GM23338 (cell line): Measurements from ENCODE around the gene PFKFB2. TPM values are rescaled to one million over a fixed set of nuclear protein-coding genes. Genes with fewer than 3 reads are reported as not detected.

Experiments
- ATAC-seq: fragments of 200-7000 bp; cut with Tn5 transposase; 3 replicates; pipeline ENCODE4 v1.9.1; 2020
- DNase-seq: peaks from one replicate; pipeline ENCODE4 v3.0.0-alpha.2; 2015; ENCODE audit warnings: low spot score
- H2AFZ ChIP-seq: fragments of 200-600 bp; sonication (generic); 2 replicates; pipeline ENCODE4 v1.8.0; 2016; ENCODE audit warnings: antibody characterized with exemption, mild to moderate bottlenecking, moderate library complexity
- H3F3A ChIP-seq: fragments of 200-600 bp; sonication (generic); replicated peaks from 2 replicates; pipeline ENCODE4 v1.8.0; 2017; ENCODE audit warnings: antibody characterized with exemption, mixed run types, low read depth
- H3K27ac ChIP-seq: fragments of 200-600 bp; sonication (generic); 2 replicates; pipeline ENCODE4 v1.6.1; 2016; ENCODE audit warnings: low read depth
- H3K27me3 ChIP-seq: fragments of 200-600 bp; sonication (generic); 2 replicates; pipeline ENCODE4 v1.8.0; 2016; ENCODE audit warnings: mild to moderate bottlenecking, mixed run types, moderate library complexity; ENCODE audit not compliant: insufficient read depth
- H3K36me3 ChIP-seq: fragments of 200-600 bp; sonication (generic); 2 replicates; pipeline ENCODE4 v1.8.0; 2016; ENCODE audit warnings: mild to moderate bottlenecking; ENCODE audit not compliant: insufficient read depth
- H3K4me1 ChIP-seq: fragments of 200-600 bp; sonication (generic); 2 replicates; pipeline ENCODE4 v1.8.0; 2016; ENCODE audit warnings: mild to moderate bottlenecking, moderate library complexity; ENCODE audit not compliant: insufficient read depth
- H3K4me2 ChIP-seq: fragments of 200-600 bp; sonication (generic); 2 replicates; pipeline ENCODE4 v1.7.1; 2017; ENCODE audit warnings: mixed run types
- H3K4me3 ChIP-seq: fragments of 200-600 bp; sonication (generic); 2 replicates; pipeline ENCODE4 v1.6.1; 2016; ENCODE audit warnings: mixed run types
- H3K79me2 ChIP-seq: fragments of 200-600 bp; sonication (generic); replicated peaks from 2 replicates; pipeline ENCODE4 v1.8.0; 2017; ENCODE audit warnings: mild to moderate bottlenecking; ENCODE audit not compliant: insufficient read depth
- H3K9me2 ChIP-seq: fragments of 200-600 bp; sonication (generic); 2 replicates; pipeline ENCODE4 v1.8.0; 2017; ENCODE audit not compliant: insufficient read depth
- H4K20me1 ChIP-seq: fragments of 200-600 bp; sonication (generic); replicated peaks from 2 replicates; pipeline ENCODE4 v1.8.0; 2017; ENCODE audit warnings: mild to moderate bottlenecking; ENCODE audit not compliant: insufficient read depth
- H3K27ac Mint-ChIP-seq: 2 replicates; pipeline ENCODE4 v1.8.0; 2020; ENCODE audit warnings: inconsistent platforms, mild to moderate bottlenecking, moderate library complexity, mixed read lengths
- H3K27me3 Mint-ChIP-seq: 3 replicates; pipeline ENCODE4 v1.8.0; 2022; ENCODE audit warnings: low read depth, mild to moderate bottlenecking, moderate library complexity, mixed read lengths, inconsistent platforms; ENCODE audit not compliant: insufficient read depth, poor library complexity
- H3K36me3 Mint-ChIP-seq: 3 replicates; pipeline ENCODE4 v1.8.0; 2021; ENCODE audit warnings: low read depth, mild to moderate bottlenecking, inconsistent platforms, moderate library complexity, mixed read lengths
- H3K4me1 Mint-ChIP-seq: 3 replicates; pipeline ENCODE4 v1.8.0; 2020; ENCODE audit warnings: mild to moderate bottlenecking, inconsistent platforms, mixed read lengths
- H3K4me3 Mint-ChIP-seq: 3 replicates; pipeline ENCODE4 v1.8.0; 2021; ENCODE audit warnings: moderate library complexity, mild to moderate bottlenecking, inconsistent platforms, mixed read lengths
- H3K9me3 Mint-ChIP-seq: 3 replicates; pipeline ENCODE4 v1.8.0; 2020; ENCODE audit warnings: moderate library complexity, mild to moderate bottlenecking, inconsistent platforms, mixed read lengths
- CREB1 ChIP-seq: fragments of 250-450 bp; sonication (Bioruptor Pico); IDR thresholded peaks from 2 replicates; pipeline ENCODE4 v1.5.0; 2020; ENCODE audit warnings: low read depth, mild to moderate bottlenecking, moderate library complexity
- EZH2 ChIP-seq: fragments of 200-600 bp; sonication (generic); IDR thresholded peaks from one replicate; pipeline ENCODE4 v1.8.0; 2017; ENCODE audit warnings: antibody characterized with exemption, mild to moderate bottlenecking, low read depth; ENCODE audit not compliant: unreplicated experiment
- EZH2phosphoT487 ChIP-seq: fragments of 200-600 bp; sonication (generic); IDR thresholded peaks from one replicate; pipeline ENCODE4 v1.8.1; 2018; ENCODE audit warnings: antibody characterized with exemption; ENCODE audit not compliant: unreplicated experiment
- JUNB ChIP-seq: IDR thresholded peaks from one replicate; pipeline ENCODE4 v1.6.1; 2016; ENCODE audit warnings: antibody characterized with exemption; ENCODE audit not compliant: unreplicated experiment
- NANOG ChIP-seq: IDR thresholded peaks from 2 replicates; pipeline ENCODE4 v1.6.1; 2016; ENCODE audit warnings: antibody characterized with exemption, borderline replicate concordance
- POLR2AphosphoS5 ChIP-seq: IDR thresholded peaks from 2 replicates; pipeline ENCODE4 v1.6.1; 2016; ENCODE audit warnings: antibody characterized with exemption, low read depth
- STAT1 ChIP-seq: IDR thresholded peaks from one replicate; pipeline ENCODE4 v1.6.1; 2016; ENCODE audit warnings: antibody characterized with exemption; ENCODE audit not compliant: unreplicated experiment
- ZNF114 ChIP-seq: fragments of 250-450 bp; sonication (Bioruptor Pico); IDR thresholded peaks from 2 replicates; pipeline ENCODE4 v1.5.0; 2020; ENCODE audit warnings: mild to moderate bottlenecking, moderate library complexity
- ZNF331 ChIP-seq: fragments of 250-450 bp; sonication (Bioruptor Pico); IDR thresholded peaks from 2 replicates; pipeline ENCODE4 v1.5.0; 2020; ENCODE audit warnings: low read depth, mild to moderate bottlenecking, moderate library complexity
- polyA plus RNA-seq: library from polyadenylated mRNA; unstranded; fragments of >200 nt; fragmentation: Nextera tagmentation; extraction: Ambion mirVana; gene quantifications from 2 replicates; pipeline ENCODE4 v1.2.1, GENCODE V29; 2016
- total RNA-seq: library from RNA; depleted of rRNA; stranded (reverse); fragments of >200 nt; shearing (Covaris generic); gene quantifications from 2 replicates; pipeline ENCODE4 v1.2.3, GENCODE V29; 2014
- TF ChIP-seq, protein P1 (sequence below): IDR thresholded peaks from one replicate; pipeline ENCODE4 v1.6.1; 2018; ENCODE audit warnings: antibody characterized with exemption; ENCODE audit not compliant: unreplicated experiment
- TF ChIP-seq, protein P2 (sequence below), 2 experiments: fragments of 200-600 bp in 1 of 2; sonication (generic) in 1 of 2; conservative IDR thresholded peaks; 2 replicates each; pipeline versions ENCODE4 v1.5.1 to v1.6.1; 2016 to 2017; ENCODE audit warnings: antibody characterized with exemption in 2 of 2, low read depth in 2 of 2, mild to moderate bottlenecking in 2 of 2, moderate library complexity in 1 of 2
- TF ChIP-seq, protein P3 (sequence below): fragments of 250-450 bp; sonication (Bioruptor Pico); IDR thresholded peaks from 2 replicates; pipeline ENCODE4 v1.5.0; 2020; ENCODE audit warnings: mild to moderate bottlenecking, moderate library complexity

Gene PFKFB2
- total and polyA plus RNA-seq, 2 experiments from 2014 or later = 4.9 to 14.8 TPM

GRCh38 chr1:207006914-207007313, 46.2 kb upstream of the PFKFB2 start:
- TF ChIP-seq EZH2phosphoT487 (no peak), ZNF114 (CRISPR knock-in tag) (no peak), CREB1 (CRISPR knock-in tag) (no peak), NANOG (no peak), EZH2 (no peak), ZNF331 (CRISPR knock-in tag) (no peak), POLR2AphosphoS5 (no peak), STAT1 (no peak), JUNB (no peak)
- TF ChIP-seq, protein P1, sequence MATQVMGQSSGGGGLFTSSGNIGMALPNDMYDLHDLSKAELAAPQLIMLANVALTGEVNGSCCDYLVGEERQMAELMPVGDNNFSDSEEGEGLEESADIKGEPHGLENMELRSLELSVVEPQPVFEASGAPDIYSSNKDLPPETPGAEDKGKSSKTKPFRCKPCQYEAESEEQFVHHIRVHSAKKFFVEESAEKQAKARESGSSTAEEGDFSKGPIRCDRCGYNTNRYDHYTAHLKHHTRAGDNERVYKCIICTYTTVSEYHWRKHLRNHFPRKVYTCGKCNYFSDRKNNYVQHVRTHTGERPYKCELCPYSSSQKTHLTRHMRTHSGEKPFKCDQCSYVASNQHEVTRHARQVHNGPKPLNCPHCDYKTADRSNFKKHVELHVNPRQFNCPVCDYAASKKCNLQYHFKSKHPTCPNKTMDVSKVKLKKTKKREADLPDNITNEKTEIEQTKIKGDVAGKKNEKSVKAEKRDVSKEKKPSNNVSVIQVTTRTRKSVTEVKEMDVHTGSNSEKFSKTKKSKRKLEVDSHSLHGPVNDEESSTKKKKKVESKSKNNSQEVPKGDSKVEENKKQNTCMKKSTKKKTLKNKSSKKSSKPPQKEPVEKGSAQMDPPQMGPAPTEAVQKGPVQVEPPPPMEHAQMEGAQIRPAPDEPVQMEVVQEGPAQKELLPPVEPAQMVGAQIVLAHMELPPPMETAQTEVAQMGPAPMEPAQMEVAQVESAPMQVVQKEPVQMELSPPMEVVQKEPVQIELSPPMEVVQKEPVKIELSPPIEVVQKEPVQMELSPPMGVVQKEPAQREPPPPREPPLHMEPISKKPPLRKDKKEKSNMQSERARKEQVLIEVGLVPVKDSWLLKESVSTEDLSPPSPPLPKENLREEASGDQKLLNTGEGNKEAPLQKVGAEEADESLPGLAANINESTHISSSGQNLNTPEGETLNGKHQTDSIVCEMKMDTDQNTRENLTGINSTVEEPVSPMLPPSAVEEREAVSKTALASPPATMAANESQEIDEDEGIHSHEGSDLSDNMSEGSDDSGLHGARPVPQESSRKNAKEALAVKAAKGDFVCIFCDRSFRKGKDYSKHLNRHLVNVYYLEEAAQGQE = no peak
- TF ChIP-seq, protein P2, sequence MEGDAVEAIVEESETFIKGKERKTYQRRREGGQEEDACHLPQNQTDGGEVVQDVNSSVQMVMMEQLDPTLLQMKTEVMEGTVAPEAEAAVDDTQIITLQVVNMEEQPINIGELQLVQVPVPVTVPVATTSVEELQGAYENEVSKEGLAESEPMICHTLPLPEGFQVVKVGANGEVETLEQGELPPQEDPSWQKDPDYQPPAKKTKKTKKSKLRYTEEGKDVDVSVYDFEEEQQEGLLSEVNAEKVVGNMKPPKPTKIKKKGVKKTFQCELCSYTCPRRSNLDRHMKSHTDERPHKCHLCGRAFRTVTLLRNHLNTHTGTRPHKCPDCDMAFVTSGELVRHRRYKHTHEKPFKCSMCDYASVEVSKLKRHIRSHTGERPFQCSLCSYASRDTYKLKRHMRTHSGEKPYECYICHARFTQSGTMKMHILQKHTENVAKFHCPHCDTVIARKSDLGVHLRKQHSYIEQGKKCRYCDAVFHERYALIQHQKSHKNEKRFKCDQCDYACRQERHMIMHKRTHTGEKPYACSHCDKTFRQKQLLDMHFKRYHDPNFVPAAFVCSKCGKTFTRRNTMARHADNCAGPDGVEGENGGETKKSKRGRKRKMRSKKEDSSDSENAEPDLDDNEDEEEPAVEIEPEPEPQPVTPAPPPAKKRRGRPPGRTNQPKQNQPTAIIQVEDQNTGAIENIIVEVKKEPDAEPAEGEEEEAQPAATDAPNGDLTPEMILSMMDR (conservative IDR thresholded peaks at IDR 0.05; ENCODE audit: low read depth in 2 of 2) = no peak
- TF ChIP-seq, protein P3, sequence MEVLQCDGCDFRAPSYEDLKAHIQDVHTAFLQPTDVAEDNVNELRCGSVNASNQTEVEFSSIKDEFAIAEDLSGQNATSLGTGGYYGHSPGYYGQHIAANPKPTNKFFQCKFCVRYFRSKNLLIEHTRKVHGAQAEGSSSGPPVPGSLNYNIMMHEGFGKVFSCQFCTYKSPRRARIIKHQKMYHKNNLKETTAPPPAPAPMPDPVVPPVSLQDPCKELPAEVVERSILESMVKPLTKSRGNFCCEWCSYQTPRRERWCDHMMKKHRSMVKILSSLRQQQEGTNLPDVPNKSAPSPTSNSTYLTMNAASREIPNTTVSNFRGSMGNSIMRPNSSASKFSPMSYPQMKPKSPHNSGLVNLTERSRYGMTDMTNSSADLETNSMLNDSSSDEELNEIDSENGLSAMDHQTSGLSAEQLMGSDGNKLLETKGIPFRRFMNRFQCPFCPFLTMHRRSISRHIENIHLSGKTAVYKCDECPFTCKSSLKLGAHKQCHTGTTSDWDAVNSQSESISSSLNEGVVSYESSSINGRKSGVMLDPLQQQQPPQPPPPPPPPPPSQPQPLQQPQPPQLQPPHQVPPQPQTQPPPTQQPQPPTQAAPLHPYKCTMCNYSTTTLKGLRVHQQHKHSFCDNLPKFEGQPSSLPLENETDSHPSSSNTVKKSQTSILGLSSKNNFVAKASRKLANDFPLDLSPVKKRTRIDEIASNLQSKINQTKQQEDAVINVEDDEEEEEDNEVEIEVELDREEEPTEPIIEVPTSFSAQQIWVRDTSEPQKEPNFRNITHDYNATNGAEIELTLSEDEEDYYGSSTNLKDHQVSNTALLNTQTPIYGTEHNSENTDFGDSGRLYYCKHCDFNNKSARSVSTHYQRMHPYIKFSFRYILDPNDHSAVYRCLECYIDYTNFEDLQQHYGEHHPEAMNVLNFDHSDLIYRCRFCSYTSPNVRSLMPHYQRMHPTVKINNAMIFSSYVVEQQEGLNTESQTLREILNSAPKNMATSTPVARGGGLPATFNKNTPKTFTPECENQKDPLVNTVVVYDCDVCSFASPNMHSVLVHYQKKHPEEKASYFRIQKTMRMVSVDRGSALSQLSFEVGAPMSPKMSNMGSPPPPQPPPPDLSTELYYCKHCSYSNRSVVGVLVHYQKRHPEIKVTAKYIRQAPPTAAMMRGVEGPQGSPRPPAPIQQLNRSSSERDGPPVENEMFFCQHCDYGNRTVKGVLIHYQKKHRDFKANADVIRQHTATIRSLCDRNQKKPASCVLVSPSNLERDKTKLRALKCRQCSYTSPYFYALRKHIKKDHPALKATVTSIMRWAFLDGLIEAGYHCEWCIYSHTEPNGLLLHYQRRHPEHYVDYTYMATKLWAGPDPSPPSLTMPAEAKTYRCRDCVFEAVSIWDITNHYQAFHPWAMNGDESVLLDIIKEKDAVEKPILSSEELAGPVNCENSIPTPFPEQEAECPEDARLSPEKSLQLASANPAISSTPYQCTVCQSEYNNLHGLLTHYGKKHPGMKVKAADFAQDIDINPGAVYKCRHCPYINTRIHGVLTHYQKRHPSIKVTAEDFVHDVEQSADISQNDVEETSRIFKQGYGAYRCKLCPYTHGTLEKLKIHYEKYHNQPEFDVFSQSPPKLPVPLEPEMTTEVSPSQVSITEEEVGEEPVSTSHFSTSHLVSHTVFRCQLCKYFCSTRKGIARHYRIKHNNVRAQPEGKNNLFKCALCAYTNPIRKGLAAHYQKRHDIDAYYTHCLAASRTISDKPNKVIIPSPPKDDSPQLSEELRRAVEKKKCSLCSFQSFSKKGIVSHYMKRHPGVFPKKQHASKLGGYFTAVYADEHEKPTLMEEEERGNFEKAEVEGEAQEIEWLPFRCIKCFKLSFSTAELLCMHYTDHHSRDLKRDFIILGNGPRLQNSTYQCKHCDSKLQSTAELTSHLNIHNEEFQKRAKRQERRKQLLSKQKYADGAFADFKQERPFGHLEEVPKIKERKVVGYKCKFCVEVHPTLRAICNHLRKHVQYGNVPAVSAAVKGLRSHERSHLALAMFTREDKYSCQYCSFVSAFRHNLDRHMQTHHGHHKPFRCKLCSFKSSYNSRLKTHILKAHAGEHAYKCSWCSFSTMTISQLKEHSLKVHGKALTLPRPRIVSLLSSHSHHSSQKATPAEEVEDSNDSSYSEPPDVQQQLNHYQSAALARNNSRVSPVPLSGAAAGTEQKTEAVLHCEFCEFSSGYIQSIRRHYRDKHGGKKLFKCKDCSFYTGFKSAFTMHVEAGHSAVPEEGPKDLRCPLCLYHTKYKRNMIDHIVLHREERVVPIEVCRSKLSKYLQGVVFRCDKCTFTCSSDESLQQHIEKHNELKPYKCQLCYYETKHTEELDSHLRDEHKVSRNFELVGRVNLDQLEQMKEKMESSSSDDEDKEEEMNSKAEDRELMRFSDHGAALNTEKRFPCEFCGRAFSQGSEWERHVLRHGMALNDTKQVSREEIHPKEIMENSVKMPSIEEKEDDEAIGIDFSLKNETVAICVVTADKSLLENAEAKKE (CRISPR knock-in tag) = no peak
- Histone ChIP-seq H3K79me2 (no peaks in the 10 kb centered on the region), H3K27me3 (no peaks in the 10 kb centered on the region), H3K4me3 (no peak overlapping the region), H4K20me1 (no peaks in the 10 kb centered on the region), H3K36me3 (no peaks in the 10 kb centered on the region), H3K27ac (no peak overlapping the region), H2AFZ (no peak overlapping the region), H3K4me1 (no peaks in the 10 kb centered on the region), H3F3A (no peaks in the 10 kb centered on the region), H3K4me2 (no peak overlapping the region), H3K9me2 (no peaks in the 10 kb centered on the region)
- no peak overlapping the region for H3K4me3 Mint-ChIP-seq
- no peak overlapping the region for H3K27ac Mint-ChIP-seq
- ATAC-seq (no peak), DNase-seq (no peak)
- peaks cover 6% of the 10 kb centered on the region; the same call in 2 of the 3 replicates for H3K4me1 Mint-ChIP-seq
- no peaks in the 10 kb centered on the region for H3K9me3 Mint-ChIP-seq
- no peaks in the 10 kb centered on the region for H3K36me3 Mint-ChIP-seq
- H3K27me3 Mint-ChIP-seq = peaks cover 5% of the 10 kb centered on the region
